Eye (tissue), 1 donor: ENCODE data around the gene CABLES1.
A peak's percentile ranks its signal among the peaks of the same experiment; 100 is the strongest.

Experiments used
- DNase-seq: peaks from one replicate; pipeline ENCODE4 v3.0.0-alpha.2; 2015

The CABLES1 gene

DNA sequence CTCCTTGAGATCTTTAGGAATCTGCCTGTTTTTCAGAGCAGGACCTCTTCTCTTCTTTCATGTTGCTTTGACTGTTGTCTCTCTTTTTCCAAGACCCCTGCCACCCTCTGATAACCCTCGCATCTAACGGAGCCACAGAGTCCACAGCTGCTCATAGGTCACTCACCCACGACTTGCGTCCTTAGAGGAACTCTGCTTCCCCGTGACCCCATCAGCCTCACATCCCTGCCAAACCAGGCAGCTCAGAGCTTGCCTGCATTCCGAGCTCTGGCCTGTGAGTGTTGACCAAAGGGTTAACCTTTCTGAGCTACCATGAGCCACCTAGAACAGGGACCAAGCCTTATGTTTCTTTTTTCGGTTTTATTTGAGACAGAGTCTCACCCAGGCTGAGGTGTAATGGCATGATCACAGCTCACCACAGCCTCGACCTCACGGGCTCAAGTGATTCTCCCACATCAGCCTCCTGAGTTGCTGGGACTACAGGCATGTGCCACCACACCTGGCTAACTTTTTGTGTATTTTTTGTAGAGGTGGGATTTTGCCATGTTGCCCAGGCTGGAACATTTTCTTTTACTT is 36.4 kb downstream of the CABLES1 start:
- no peak for DNase-seq

DNA sequence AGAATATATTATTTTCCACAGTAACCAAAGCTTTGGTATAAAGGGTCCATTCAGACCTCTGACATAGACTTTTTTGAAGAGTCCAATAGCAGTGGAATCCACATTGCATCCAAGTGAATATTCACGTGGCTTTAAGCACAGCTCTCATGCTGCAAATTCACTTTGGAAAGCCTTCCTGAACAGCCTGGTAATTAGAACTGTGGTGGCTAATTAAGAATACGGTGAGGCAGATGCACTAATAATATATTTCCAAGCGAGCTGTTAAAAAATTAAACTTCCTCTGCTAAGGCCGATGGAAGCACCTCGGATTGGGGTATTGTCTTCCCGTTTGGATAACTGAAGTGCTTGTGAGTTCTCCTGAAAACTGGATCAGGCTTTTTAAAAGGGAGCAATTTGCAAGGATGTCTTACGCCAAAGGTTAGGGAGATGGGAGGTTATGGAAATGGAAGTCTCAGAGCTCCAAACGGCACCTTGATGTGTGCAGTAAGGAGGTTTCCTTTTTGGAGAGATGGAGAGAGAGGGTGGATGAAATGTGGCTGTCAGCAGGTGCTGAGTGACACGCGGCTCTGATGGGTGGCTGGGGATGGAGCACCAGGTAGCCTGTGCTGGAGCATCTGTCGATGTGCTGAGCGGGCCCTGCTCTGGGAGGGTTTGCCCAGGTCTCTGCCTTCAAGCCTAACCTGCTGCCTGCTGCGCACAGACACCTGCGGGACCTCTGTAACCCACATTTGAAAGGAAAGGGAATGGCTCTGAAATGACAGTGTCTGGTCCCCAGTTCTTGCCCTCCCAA is 37.5 kb downstream of the CABLES1 start:
- DNase-seq, result no peak

DNA sequence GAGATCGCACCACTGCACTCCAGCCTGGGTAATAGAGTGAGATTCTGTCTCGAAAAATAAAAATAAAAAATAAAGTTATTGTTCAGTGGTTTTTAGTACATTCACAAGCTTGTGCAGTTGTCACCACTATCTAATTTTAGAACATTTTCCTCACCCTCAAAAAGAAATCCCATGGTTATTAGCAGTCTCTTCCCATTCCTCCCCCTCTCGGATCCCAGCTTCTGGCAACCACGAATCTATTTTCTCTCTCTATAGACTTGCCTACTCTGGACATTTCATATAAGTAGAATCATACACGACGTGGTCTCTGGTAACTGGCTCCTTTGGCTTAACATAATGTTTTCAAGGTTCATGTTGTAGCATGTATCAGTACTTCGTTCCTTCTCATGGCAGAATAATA is 38.6 kb downstream of the CABLES1 start:
- no peak for DNase-seq

DNA sequence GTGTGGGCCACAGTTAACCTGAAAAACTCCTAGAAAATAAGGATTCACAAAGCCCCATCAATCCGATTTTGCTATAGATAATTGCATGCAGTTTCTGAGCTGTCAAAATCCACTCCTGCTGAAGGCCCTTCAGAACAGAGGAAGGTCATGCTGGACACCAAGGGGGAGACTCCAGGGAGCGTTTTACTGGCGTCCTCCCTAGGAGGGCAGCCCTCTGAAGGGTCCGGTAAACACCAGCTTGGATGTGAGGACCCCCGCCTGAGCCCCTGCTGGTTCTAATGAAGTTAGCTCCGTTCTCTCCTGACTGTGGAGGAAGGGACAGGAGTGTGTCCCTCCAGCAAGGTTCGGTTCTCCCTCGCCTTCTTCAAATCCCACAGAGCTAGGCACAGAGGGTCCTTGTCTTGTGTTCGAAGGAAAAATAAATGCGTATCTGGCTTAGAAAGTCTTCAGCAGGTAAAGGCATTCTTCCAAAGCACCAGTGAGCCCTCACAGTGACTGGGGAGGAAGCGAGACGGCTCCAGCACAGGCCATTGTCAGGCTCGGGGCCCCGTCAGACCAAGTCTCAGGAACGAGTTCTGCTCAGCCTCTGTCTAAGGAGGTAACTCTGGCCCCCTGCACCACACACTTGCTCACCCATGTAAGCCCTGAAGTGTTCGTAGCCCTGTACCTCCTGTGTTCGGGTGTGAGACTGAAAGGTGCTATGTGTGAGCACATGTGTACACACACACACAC is 41.6 kb downstream of the CABLES1 start:
- peak; percentile 87 for DNase-seq

DNA sequence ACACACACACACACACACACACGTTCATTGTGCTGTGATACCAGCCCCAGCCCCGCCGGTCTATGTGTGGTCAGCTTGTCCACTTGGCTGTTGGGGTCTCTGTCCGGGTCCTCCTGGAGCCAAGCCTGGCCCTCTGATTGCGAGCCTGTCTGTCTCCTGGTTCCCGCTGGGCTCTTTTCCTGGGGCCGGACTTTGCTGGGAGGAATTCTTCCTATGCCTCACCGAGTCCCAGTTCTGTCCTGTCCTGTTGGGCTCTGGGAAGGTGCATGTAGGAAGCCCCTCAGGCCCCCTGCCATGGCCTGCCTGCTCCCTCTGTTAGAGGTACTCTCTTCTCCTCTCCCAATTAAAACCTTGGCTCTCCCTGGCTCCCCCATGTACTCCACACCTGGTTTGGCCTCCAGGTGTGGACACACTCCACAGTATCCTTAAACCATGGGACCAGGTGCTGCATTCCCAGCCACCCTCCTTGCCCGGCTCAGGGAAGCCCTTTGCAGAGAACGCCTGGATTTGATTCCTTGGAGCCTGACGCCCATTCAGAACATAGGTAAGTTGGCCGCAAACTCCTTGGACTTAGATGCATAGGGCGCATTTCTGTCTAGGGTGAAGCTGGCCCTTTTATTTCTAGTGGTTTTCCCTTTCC is 42.3 kb downstream of the CABLES1 start:
- DNase-seq, result no peak

DNA sequence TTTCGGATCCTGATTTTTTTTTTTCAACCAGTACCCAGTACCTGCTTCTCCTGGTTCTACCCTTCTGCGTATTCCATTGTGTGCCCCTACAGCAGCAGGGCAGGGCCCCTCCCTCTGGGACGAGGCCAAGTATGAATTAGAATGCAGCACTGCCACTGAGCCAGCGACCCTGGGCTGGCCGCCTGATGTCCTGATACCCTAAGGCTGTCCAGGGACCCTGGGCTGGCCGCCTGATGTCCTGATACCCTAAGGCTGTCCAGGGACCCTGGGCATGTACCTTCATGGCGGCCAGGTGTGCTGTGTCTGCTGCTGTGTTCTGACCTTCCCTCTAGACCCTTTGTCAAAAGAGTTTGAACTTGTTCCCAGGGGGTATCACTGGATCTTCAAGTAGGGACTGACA is 42.9 kb downstream of the CABLES1 start:
- no peak for DNase-seq

DNA sequence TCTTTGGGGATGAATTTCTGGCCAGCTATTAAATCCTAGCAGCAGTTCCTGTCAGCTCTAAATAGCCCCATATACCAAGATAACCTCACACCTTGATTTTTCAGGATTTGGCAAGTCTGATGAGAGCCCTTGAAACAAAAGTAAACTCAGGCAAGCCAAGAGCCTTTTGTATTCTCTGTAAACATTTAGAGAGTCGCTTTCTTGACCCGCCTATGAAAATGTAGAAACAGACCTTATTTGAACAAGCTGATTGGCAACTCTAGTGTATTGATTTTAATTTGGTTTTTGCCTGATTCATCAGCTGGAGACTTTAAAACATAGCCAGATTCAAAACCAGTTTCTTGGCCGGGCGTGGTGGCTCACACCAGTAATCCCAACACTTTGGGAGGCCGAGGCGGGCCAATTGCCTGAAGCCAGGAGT is 43.4 kb downstream of the CABLES1 start:
- no peak for DNase-seq

DNA sequence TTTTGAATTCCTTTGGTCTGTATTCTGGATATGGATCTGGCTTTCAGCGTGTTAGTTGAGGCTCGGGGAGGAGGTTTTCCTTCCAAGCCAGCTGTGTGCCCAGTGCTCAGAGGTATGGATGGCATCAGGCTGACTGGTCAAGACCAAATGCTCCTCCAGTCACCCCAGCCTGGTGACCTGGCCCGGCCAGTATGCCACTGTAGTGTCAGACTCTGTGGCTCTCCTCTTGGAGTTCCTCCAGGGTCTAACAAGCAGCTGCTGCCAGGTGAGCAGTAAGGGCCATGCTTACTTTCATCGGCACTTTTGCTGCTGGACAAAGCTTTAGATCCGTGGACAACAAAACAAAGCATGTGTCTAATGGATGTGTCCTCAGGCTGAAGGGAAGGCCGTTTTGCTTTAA is 44.1 kb downstream of the CABLES1 start:
- no peak for DNase-seq

DNA sequence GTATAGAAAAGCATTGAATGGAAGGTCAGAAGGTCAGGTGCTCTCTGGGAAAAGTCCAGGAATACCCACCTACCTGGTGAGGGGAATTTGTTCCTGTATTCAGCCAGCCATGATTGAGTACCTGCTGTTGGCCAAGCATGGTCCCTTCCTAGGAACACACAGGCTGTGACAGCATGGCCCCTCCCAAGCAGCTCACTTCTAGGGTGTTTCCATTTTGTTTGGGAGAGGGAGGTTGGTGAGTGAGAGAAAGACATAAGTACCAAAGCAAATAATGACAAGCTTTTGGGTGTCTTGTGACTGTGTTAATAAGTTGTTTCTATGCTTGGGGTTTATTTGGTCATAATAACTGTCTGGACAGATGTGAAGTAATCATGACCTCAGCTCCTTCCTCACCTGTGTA is 46.3 kb downstream of the CABLES1 start:
- DNase-seq, result no peak

DNA sequence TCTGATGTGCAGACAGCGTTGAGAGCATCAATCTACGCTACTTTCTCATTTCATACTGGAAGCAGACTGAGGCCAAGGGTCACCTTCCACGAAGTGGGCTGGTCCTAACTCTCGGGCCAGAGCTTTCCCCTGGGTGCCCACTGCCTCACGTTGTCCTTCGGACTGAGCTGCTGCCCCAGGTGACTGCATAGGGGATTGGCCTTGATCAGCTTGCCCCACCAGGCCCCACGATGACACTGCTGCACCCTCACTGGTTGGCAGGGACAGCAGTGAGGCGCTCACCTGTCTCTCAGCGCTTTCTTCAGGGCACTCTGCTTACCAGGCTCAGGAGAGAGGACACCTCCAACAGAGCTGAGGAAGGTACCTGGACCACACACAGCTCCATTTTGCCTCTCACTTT is 47.3 kb downstream of the CABLES1 start:
- DNase-seq, result no peak

DNA sequence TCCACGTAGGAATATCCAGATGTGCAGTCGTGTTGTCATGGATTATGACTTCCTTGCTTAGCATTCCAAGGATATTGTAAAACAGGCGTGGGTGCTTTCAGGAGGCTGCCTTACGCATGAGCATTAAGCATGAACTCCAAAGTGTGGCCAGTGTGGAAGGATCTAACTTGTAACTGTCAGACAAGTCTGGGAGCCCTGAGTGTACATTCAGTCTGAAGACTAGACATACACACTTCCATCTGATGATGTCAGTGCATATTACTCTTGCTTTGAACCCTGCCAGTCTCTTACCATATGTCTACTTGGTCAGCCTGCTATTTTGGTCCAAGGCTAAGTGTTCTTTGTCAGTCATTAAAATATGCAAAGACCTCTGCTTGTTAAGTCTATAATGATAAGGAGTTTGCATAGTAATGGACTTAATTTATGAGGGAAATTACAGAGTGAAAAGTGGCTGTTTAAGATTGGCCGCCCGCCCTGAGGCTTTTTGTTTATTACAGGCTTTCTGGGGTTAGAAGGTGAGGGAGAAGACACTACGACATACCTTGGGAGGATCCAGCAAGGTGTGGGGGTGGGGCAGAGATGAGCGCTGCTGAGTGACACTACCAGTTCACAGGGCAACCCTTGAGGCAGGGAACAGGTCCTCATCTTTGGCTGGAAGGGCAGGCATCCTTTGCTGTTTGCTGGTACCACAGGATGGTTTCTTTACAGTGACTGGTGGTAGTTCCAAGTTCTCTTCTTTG is 48.3 kb downstream of the CABLES1 start:
- DNase-seq, result no peak

DNA sequence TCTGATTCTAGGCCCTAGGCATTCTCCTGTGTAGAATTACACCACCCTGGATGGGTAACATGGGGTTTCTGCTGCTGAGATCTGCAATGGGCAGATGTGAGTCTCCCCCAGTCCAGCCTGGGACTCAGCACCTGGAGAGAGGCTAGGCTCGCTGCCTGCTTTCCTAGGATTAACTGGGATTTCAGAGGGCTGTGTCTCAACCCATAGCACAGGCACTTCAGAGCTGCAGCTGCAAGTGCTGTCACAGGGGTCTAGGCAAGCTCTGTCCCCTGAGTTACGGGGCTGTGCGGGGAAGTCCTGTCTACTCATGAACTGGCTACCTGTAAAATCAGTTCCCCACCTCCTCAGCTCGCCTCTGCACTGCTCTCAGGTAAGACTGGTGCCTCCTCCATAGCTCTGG is 51.5 kb downstream of the CABLES1 start:
- DNase-seq, result no peak

DNA sequence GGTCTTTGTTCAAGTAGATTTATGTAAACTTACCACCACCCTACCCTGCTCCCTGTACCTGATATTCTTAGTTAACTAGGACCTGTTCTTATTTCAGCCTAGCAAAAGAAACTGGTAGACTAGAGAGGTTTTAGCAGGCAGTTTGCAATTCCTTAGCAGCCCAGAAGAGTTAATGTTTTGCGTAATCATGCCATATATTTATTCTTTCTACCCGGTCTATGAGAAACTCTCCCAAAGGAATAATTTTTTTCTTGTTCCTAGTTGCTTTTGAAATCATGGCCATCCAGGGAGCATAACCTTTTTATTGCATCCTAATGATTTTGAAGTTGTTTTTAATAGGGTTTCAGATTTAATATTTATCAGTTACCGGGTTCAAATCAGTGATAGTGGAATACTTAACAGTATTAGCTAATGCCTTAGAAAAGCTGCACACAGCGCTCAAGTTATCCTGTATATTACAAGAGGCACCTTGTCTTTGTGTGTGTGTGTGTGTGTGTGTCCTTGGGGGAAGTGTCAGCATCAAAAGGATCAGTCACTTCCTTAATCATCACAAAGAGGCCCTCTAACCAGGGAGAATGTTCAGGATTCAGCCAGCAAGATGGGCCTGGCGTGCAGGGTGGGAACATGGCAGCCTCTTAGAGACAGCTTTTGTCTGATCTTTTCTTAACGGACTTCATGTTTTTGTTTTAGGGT is 52.9 kb downstream of the CABLES1 start:
- no peak for DNase-seq

DNA sequence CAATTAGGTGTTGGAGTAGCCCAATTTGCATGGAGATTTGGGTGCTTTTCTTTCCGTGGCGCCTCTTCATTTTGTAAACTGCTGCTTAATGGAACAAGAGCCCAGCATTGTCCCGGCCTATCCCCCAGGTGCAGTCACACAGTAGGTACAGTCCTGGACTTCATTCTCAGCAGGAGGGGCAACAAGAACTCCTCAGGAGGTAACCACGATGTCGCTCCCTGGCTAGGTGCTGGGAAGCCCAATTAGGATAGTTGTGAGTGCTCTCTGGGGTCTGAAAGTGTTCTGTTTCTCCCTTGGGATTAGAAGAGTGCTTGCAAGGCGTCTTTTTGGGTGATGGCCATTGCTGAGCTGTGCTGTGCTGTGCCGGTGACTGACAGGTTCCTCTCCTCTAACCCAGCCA is 53.8 kb downstream of the CABLES1 start:
- DNase-seq, result no peak

DNA sequence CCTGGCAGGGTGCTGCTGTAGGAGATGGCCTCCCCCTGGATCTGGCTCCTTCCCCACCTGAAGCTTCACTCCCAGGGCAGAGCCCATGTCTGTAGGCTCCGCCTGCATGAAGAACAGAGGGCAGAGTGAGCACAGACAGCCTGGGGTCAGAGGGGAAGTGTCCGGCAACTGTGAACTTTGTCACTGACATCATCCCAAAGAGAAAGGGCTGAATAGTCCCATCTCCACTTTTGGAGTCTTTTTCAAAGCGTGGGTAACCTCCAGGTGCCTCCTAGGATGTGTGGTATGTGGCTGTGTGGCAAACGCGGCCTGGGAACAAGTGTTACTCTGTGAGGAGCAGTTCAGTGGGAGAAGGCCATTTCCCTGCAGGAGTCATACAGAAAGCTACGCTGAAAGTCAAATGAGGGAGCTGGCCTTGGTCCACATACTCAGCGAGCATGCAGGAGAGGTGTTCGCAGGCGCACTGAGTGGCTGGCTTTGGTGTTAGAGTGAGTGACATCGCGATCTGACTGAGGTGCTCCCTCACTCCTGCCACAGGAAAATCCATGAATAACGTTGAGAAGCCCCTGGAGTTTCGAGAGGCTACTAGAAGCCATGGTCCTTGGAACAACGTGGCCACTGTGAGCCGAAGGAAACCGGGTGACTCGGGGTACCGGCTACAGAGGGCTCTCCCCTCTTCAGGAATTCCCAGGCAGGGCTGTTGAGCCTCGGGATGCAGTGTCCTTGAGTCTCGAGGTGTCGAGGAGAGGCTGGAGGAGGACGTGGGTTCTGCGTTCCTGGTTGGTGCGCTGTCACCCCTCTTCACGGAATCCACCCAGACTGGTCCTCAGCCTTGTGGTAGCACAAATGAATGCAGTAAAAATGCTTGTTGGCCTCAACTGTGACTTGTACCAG is 54.7 kb downstream of the CABLES1 start:
- DNase-seq, result no peak

DNA sequence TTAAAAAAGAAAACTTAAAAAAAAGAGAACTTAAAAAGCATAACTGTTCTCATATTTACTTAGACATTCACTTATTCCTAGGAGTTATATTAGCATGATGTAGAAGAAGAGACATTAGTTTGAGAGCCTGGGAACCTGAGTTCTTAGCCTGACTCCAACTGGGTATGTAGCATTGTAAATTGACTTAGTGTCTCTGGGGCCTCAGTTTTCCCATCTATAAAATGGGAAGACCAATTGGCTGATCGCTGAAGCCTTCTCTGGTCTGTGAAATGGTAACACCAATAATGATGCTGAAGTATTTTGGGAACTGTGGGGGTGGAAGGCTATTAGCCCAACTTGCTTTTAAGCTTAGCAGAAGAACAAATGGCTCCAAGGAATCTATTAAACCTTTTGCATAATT is 55.9 kb downstream of the CABLES1 start:
- no peak for DNase-seq

DNA sequence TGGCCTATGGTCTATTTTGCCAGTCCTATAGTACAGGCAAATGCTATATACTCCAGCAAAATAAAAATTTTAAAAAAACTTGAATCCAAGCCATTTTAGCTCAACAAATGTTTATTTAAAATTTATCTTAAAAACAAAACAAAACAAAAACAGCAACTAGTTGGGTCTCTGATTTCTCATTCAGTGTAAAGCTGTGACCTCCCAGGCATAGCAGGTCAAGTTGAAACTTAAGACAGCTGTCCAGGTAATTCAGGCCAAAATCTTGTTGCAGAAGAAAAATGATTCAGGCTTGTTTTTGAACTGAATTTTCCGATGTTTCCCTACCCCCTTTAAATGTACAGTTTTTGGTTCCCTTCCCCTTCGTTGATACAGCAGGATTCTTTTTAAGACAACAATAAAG is 58.5 kb downstream of the CABLES1 start:
- no peak for DNase-seq

DNA sequence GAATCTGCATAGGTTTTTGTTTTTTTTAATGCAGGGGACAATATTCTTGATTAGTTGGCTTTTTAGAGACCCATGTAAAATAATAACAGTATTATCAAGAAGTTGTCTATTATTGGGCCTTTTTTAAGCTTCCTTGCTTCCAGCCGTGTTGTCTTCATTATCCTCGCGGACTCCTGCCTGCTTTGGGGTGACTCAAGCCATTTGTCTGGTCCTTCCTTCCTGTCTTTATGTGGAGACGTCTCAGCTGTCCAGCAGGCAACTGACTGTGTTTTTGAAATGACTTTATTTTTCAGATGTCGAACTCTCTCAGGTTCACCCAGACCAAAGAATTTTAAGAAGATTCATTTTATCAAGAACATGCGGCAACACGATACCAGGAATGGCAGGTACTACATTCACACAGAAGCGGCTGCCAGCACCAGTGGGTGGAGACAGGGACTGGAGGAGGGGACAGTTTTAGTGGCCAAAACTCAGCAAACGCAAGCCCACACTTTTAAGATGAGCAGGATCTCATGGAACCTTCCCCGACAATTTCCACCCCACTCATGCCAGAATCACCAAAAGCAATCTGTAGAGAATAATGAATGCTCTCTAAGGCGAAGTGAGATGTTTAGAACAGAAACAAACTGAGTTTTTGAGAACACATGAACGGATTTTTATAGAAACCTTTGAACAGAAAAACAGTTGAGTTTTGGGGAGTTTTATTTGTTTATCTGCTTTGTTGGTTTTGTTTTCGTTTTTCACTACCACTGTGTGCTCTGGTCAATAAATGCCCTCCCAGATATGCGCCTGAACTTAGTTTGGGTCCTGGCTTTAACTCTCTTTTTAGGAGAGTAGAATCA is 59.1 kb downstream of the CABLES1 start:
- no peak for DNase-seq

DNA sequence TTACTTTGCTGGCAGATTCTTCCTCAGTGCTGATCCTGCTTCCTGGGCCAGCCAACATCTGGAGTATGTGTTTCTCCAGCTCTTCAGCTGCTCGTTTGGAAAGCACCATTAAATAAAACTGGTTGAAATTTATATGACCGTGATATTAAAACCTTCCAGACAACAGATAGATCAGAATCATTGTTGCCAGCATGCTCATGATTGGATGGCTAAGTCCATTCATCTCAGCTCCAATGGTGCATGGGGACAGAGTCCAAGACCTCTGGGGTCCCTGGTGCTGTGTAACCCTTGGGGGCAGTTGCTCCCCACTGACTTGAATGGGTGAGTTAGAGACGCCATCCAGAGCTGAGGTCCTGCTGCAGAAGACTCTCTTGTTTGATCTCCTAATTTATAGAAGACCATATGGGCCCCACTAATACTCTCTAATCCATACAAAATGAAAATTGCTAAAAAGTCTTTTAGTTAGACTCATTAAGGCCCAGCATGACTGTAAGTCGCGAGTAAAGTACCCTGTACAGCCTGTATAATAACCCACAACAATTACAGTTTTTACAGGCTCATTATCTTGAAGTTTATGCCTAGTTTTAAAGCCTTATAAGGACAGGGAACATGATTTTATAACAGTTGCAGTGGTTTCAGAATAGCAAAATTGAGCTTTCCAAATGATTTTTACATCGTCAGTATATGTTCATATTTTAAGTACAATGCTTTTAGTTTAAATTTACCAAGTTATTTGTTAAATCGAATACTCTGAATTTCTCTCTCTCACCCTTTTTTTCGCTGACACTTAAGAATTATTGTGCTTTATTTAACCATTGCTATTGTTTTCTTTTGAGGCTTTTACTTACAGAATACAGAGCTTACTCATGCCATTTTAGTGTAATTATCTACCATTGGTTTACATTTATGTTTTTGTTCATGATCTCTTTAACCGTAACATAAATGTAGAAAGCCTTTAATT is 60.0 kb downstream of the CABLES1 start:
- no peak for DNase-seq
